NB4 (cell line): ENCODE results near the gene UCP3.

Experiments
- CTCF ChIP-seq: IDR thresholded peaks from one replicate; pipeline ENCODE4 v1.5.1; 2012; ENCODE audit warnings: low read depth, low read length
- MYC ChIP-seq: IDR thresholded peaks from 2 replicates; pipeline ENCODE4 v1.6.1; 2011; ENCODE audit warnings: low read depth, low read length
- POLR2A ChIP-seq: IDR thresholded peaks from 2 replicates; pipeline ENCODE4 v1.6.1; 2011; ENCODE audit warnings: mild to moderate bottlenecking; ENCODE audit not compliant: insufficient read length; ENCODE audit errors: extremely low read depth

GRCh38 chr11:73983741-73984538, 24.9 kb downstream of the UCP3 start:
- TF ChIP-seq CTCF (no peak), POLR2A (no peak), MYC (peak; percentile 92)
